Fibroblast of peridontal ligament (primary cell): ENCODE measurements around the gene EEPD1.
A peak's percentile ranks its signal among the peaks of the same experiment; 100 is the strongest.
"Not testable (repeated sequence)": the region's sequence is repeated elsewhere in the genome, so short reads cannot be mapped to it uniquely, and the experiment has no call there.

Experiments
- DNase-seq: peaks from one replicate; pipeline ENCODE4 v3.0.0-alpha.2; 2010; ENCODE audit errors: extremely low read depth

Gene EEPD1

DNA sequence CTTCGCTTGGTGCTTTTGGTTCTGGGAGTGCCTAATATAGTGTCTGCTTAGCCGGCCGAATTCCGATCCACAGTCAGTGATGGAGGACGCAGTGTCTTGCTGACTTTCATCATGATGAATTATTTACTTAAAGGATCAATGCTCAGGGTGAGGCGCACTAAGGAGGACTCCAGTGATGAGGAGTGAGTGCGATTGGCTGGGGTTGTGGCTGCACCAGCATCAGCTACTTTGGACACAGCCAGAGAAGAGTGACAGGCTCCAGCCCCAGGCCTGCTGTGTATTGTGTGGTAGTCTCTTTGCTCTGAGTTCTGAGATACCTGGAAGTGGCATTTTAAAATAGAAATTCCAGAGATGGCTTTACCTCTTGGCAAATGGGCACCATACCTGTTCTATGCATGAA lies 163.3 kb downstream of the EEPD1 start:
- DNase-seq = no peak

DNA sequence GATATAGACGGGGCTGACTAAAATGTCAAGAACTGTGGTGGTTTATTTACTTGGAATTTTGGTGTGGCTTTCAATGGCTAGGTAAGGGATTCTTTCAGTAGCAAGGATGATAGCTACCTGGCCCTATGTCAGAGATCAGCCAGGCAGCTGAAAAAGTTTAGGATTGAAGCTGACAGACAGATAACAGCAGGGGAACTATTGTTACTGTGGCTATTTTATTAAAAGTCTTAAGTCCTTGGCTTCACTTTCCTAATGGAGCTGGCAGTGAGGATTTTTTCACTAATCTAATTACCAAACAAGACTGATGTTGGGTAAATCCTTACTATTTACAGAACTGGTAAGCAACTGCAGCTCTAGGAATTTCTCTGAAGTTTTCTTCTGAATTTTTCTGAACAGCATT lies 164.2 kb downstream of the EEPD1 start:
- DNase-seq = no peak

- DNase-seq = no peak
These were observed 165.1 kb downstream of the EEPD1 start for GRCh38 chr7:36318116-36318515.

- not testable (repeated sequence) for DNase-seq
These were observed 168.2 kb downstream of the EEPD1 start for GRCh38 chr7:36321284-36321683.

DNA sequence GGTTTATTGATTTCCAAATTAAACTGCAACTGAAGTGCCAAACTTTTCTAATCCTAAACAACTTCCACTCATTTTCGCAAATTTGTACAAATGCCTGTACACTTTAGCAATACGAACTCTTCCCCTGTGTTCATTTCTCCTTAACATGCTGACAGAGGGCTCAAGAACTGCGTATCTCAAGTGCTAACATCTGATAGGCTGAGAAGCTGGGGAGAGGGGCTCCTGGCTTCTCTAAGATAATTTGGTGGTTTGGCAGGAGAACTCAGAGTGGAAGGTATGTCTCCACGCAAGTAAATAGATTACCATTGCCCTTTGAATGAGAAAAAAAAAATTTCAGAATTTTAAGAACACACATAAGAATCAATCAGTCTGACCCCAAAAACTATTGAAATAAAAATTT lies 183.3 kb downstream of the EEPD1 start:
- DNase-seq = no peak

GRCh38 chr7:36338256-36338655 lies 185.2 kb downstream of the EEPD1 start:
- no peak for DNase-seq

DNA sequence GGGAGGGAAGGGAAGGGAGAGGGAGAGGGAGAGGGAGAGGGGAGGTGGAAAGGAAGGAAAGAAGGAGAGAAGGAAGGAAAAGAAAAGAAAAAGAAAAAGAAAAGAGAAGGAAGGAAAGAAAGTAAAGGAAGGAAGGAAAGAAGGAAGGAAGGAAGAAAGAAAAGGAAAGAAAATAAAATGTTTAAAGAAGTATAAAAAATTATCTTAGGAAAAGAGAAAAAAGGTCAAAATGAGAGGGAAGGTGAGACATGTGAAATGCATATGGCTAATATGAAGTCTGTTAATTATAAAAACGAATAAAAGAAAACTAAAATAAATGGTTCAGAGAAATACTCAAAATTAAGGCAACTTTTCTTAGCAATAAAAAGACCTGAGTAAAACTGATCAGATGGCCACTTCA lies 190.5 kb downstream of the EEPD1 start:
- no peak for DNase-seq

DNA sequence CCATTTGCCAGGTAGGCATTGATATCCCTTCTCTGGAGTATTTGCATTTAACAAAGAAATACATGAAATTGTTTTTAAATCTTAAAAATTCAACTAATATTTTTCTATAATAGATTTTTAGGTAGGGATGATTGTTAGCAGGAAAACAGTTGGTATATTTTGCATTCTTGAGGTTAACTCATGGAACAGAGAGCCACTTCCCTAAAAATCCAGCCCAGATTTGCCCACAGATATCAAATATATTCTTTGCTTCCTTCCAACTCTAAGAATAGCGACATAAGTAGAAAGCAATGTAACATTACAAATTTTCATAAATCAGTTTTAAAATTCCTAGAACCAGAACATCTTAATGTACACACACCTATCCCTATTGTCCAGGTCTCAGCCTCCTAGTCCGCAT lies 191.6 kb downstream of the EEPD1 start:
- DNase-seq = no peak

DNA sequence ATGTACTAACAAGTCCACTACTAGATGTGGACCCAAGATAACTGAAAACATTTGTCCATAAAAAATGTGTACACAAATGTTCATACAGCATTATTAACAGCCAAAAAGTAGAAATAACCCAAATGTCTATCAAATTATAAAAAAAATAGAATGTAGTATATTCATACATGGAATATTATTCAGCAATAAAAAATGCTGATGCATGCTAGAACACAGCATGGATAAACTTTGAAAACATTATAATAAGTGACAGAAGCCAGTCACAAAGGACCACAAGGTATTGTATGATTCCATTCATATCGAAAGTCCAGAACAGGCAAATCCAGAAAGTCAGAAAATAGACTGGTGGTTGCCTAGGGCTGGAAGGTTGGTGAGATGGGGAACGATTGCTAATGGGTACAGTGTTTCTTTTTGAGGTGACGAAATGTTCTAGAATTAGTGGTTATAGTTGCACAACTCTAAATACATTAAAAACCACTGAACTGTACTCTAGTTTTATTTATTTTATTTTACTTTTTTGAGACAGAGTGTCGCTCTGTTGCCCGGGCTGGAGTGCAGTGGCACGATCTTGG lies 193.3 kb downstream of the EEPD1 start:
- no peak for DNase-seq

- DNase-seq = peak; percentile 79
These were observed 195.2 kb downstream of the EEPD1 start for GRCh38 chr7:36348256-36348655.

- DNase-seq = no peak
These were observed 195.7 kb downstream of the EEPD1 start for GRCh38 chr7:36348771-36349170.

DNA sequence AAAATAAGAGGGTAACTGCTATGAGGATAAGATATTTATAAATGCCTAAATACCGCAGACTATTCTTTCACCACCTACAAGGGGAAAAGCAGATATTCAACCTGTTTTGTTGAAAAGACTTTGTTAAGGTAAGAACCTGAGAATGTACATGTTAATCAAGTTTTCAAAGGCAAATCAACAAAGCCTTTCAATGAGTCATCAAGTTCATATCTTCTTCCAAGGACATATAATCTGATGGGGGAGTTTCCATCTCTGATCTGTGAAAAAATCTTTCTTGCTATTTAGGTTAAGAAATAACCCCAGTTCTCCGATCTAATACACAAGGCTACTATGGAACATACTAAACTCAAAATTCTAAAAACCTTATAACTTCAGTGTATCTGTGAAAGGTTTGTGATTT lies 196.6 kb downstream of the EEPD1 start:
- DNase-seq = no peak
